ENCODE measurements around the gene GLRX5.

GLRX5 gene

DNA sequence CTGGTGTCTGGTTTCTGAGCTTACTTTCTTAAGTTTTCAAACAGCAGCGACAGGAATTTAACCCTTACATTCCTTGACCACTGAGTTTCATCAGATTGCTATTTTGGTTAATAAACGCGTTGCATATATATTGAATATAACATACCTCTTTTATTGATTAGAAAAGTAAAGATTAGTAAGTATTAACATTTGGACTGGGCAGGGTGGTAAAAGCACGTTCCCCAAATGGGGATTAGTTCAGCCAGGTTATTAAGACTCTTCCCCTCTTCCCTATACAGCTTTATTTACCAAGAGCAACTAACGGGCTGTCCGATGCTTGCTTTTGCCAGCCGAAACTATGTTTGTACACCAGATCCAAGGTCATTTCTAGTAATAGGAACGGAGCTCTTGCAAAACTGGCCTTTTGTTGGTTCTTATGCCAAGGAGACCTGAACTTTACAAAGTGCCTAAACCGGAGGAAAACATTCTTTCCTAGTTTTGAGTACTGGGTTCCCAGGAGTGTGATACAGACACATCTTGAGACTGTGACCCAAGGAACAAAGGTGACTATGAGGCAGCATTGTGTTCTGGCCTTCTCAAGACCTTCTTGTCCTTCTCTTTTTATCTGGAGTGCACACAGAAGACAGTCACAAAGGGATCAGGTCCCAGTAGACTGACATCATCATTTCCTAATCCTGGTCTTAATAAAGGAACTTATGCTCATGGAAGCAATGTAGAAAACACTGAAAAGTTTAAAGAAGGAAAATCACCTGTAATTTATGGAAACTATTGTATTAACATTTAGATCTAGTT lies 2.6 kb downstream of the GLRX5 start:
- no peak for DNase-seq

DNA sequence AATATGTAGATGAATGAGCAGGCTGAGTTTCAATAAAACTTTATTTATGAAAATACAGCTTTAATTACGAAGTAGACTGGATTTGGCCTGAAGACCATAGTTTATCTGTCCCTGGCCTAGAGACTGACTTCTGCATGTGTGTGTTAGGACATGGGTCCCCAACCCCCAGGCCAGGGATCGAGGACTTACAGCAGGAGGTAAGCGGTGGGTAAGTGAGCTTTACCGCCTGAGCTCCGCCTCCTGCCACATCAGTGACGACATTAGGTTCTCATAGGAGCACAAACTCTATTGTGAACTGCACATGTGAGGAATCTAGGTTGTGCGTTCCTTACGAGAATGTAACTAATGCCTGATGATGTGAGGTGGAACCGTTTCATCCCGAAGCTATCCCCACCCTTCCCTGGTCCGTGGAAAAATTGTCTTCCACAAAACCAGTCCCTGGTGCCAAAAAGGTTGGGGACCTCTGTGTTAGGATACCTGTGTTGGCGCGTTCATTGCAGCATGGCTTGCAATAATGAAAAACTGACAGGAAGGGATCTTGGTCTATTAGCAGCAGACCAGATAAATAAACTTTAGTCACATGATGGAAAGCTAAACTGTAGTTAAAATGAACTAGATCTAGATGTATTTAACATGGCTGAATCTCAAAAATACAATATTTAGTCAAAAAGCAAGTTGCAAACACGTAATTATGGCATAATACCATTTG lies 4.1 kb downstream of the GLRX5 start:
- DNase-seq: no peak

DNA sequence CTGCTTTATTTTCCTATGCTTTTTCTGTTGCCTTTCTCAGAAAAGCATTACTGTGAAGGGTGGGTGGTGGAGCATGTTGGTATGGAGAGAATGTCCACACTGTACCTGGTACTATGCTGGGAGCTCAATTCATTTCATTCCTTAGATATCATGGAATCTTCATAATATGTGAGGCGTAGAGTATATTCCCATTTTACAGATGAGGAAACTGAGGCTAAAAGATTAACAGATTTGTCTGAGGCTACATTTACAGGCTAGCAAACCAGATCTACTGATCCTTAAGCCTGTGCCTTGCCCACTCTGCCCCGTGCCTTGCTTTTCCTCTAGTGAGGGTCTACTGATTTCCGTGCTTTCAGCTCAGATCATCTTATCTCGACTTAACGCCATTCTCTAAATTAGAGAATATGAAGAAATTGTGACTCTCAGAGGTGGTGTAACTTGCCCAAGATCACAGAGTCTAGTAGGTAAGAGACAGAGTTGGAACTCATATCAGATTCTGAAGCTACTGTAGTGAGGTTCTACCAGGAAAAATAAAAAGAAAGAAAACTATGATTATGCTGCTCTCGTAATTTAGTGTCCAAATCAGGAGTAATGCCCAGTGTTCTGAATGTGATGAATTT lies 5.5 kb downstream of the GLRX5 start:
- no peak for DNase-seq

DNA sequence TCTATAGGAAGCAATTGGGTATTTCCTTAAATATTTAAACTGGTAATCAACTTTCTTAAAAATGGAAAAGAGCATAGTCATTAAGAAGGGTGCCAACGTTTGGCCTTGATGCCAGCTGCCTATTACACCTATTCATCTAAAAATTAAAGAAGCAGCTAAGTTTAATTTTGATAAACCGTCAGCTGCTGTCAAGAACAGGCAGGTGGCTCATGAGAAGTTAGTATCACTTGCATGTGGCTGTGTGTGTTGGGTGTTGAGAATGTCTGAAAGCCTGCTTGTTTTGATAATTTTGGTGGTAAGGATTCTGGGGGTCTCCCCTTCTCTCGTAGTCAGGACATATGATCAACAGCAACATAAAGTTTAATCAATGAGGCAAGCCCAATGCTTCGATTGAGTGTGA lies 6.5 kb downstream of the GLRX5 start:
- no peak for DNase-seq

DNA sequence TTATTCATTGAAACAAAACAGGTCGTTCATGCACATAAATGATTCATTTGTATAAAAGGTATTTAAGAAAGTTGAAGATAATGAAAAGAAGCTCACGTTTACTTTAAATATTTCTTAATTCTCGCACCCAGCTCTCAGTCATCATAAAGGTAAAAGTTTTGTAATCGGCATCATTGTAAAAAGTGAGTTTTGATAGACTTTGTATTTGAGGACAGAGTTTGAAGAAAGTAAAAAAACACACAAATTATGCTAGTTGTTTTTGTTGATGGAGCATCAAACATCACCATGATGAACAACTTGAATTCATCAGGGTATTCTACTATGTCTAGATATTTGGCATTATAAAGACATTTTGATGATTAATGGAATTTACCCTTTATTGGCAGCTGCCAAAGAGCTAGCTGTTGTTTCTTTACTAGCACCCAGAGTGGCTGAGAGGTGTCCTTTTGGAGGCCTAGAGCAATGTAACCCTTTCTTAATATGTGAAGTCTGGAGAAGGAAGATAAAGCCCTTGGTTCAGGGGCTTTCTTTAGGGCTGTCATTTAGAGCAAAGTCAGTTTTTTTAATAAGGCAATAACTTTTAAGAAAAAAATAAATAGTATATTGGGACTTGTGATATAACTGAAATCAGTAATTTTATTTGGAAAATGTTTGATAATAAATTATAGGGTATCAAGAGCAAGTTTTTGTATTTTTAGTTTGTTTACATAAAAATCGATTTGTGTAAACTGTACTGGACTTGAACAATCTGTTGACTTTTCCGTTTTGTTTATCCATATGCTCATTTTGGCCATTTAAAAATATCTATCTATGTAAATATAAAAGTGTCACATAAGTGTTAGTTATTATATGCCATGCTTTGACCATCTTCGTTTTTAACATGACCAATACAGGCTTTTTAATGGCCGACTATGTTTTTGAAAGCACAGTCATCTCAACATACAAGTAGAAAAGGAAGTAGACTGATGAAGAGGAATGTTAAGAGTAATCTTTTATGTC lies 7.4 kb downstream of the GLRX5 start:
- DNase-seq: no peak

- DNase-seq: no peak
Measured at GRCh38 chr14:95543021-95543420, 8.2 kb downstream of the GLRX5 start.

DNA sequence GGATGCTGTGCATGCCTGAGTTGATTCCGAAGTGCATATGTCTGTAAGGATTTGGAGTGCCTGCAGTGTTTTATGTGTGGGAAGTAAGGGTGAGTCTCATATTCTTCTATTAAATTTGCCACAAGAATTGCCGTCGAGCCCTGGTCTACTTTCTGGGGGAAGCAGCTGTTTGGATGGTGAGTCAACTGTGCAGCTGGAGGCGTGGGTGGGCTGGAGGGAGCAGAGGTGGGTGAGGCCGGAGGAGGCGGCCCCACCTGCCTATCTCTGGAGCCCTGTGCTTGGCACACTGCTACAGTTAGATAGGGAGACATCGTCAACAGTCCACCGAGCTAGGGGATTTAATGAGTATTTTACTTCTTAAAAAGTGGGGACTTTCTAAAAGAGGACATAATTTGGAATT lies 9.7 kb downstream of the GLRX5 start:
- DNase-seq: no peak

DNA sequence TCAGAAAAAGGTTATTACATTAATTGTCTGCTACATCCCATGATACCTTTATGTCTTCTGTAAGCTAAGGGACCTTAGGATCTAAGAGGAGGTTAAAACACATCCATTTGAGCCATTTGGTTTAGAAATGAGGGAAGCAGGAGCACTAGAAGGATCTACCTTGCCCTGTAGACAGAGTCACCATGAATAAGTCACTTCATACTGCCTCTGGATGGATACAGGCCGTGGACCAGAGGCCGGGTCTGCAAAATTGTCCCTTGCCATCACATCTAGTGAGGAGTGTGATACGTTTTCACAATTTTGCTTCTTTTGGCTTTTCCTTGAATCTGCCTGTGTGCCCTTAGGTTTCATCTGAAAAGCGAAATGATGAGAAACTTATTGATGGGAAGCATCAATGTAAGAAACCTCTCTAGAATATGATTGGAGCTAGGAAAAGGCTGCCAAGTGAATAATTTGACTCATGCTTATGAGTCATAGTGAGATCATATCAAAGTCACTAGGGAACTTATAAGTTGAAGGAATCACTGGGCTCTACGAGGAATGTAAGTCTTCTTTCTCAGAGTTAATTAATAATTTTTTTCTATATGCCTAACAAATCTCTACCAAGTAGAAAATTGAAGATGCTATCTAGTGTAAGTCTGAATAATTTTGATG lies 10.8 kb downstream of the GLRX5 start:
- no peak for DNase-seq

DNA sequence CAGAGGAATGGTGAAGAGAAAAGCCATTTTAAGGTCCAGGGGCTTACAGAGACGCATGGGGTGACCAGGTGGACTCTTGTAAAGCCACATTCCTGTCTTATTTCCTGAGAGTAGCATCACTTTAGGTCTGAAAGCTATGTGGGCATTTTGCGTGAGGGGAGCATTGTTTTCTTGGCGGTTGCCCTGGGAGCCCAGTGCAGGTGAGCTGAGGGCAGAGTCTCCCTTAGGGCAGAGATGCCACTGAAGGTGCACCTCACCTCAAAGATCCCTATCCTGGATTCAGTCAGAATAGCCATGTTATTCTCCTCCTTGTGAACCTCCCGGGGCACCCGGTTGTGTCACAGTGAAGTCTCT lies 12.4 kb downstream of the GLRX5 start:
- DNase-seq: no peak

- DNase-seq: no peak
Measured at GRCh38 chr14:95547626-95548327, 12.9 kb downstream of the GLRX5 start.

GRCh38 chr14:95548328-95548929 lies 13.6 kb downstream of the GLRX5 start:
- DNase-seq: no peak

- DNase-seq: no peak
Measured at GRCh38 chr14:95549656-95550585, 15.1 kb downstream of the GLRX5 start.

DNA sequence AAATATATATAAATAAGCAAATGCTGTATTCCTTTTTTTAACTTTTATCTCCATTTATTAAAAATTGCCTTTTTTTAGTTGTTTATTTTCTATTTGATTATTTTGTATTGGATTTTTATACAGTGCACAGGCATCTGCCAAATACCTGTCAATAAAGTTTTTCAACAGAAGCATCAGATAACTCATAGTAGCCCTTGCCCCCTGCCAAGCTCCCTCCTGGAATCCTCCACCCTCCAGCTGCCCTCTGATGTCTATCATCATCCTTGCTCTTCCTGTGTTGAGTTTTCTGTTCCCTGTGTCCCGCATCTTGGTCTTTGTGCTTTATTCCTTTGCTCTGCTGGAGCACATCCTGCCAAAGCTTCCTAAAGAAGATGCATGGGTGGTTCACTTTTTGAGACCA lies 16.6 kb downstream of the GLRX5 start:
- no peak for DNase-seq

GRCh38 chr14:95553141-95553540 lies 18.3 kb downstream of the GLRX5 start:
- no peak for DNase-seq

GRCh38 chr14:95555053-95555452 lies 20.2 kb downstream of the GLRX5 start:
- DNase-seq: no peak

DNA sequence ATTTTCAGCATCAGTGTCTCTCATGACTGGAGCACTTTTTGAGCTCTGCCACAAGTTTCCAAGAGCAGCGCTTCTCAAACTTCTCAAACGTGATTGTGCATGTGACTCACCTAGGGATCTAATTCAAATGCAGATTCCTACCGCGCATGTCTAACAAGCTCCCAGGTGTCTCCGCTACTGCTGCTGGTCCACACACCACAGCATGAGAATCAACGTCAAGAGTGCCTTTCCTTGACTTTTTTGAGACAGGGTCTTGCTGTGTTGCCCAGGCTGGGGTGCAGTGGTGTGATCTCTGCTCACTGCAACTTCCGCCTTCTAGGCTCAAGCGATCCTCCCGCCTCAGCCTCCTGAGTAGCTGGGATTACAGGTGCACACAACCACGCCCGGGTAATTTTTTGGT lies 22.4 kb downstream of the GLRX5 start:
- DNase-seq: no peak

GRCh38 chr14:95557832-95558231 lies 23.0 kb downstream of the GLRX5 start:
- DNase-seq: no peak

DNA sequence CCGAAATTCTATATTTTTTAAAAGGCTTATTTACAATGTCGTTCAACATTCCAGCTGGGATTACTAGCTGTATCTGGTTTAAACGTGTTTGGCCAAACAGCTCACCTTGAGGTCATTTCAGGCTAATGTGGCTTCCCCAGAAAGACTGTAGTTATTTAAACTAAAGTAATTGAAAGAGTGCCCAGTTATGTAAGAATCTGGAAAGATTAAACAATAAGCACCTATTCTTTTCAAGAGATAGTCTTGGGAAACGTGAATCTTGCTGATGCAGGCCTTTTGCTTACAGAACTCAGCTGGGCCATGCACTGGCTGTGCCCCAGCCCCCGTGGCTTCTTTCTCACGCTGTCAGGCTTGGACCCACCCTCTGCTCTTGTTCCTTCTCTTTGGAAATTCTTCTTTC lies 24.4 kb downstream of the GLRX5 start:
- no peak for DNase-seq

DNA sequence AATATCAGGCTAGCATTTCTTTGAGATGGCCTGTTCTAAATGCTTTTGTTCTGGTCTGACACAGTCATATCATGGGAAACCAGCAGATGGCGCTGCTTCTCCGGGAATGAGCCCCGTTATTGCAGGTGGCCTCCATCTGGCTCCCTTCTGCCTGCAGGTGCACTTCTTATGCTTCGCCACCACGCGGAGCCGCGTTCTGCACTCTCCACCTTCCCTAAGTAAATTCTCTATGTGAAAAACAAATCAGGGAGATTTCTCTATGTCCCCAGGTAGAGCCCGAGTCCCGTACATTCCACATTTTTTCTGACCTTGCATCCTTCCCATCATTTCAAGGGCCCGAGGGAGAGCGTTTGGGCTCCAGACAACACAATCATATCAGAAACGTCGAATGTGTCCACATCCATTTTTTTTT lies 26.2 kb downstream of the GLRX5 start:
- DNase-seq: peak; percentile 92 to 93
